GM12878 (cell line): ENCODE results near the gene IRAK2. TPM values are rescaled to one million over a fixed set of nuclear protein-coding genes. Genes with fewer than 3 reads are reported as not detected.

Experiments used
- ATAC-seq: fragments of 200-7000 bp; cut with Tn5 transposase; 3 replicates; pipeline ENCODE4 v1.9.1; 2020; ENCODE audit warnings: mild to moderate bottlenecking, moderate library complexity
- BruUV-seq: library from RNA; stranded (reverse); fragments of 400-500 nt; replicated peaks from 2 replicates; lab custom pipeline; 2021; lab: Mats Ljungman, UMichigan
- CTCF ChIA-PET: fragments of 300-600 bp; sonication (Branson Sonifier 250); formaldehyde crosslinking; extraction: SDS; loops from one replicate; lab custom pipeline; 2021; ENCODE audit warnings: inconsistent platforms; lab: Yijun Ruan, JAX
- POLR2A ChIA-PET: fragments of 350-600 bp; formaldehyde crosslinking; extraction: SDS; loops from one replicate; lab custom pipeline; 2021; ENCODE audit warnings: inconsistent platforms; lab: Charles Lee
- RAD21 ChIA-PET: fragments of 300-600 bp; sonication (Branson Sonifier 250); formaldehyde crosslinking; loops from one replicate; lab custom pipeline; 2023; ENCODE audit warnings: antibody characterized with exemption; ENCODE audit not compliant: unreplicated experiment; lab: Charles Lee
- SMC1A ChIA-PET: fragments of 300-600 bp; sonication (Branson Sonifier 250); formaldehyde crosslinking; loops from one replicate; lab custom pipeline; 2023; ENCODE audit not compliant: unreplicated experiment, uncharacterized antibody; lab: Charles Lee
- DNase-seq: peaks from one replicate; pipeline ENCODE4 v3.0.0-alpha.2; 2011; ENCODE audit warnings: low read depth, low spot score
- FAIRE-seq: peaks from 3 replicates; lab custom pipeline; 2011; peaks lifted over from hg19 to GRCh38; lab: Jason Lieb, UNC
- H2AFZ ChIP-seq: 2 replicates; pipeline ENCODE4 v1.6.0; 2011; ENCODE audit warnings: low read depth, low read length, control low read depth; ENCODE audit not compliant: control insufficient read depth
- H3K27ac ChIP-seq: 2 replicates; pipeline ENCODE4 v1.5.1; 2011; ENCODE audit warnings: control low read depth; ENCODE audit not compliant: control insufficient read depth, insufficient read depth
- H3K27me3 ChIP-seq, 2 experiments: replicated peaks in 1 of 2; 2 replicates each; pipeline versions ENCODE4 v1.6.0 to v1.6.1; 2011; ENCODE audit warnings: low read length in 1 of 2; ENCODE audit not compliant: control insufficient read depth in 2 of 2, insufficient read depth in 2 of 2
- H3K36me3 ChIP-seq, 2 experiments: 2 replicates each; pipeline ENCODE4 v1.5.1; 2011; ENCODE audit warnings: low read length in 1 of 2; ENCODE audit not compliant: control insufficient read depth in 2 of 2, insufficient read depth in 2 of 2
- H3K4me1 ChIP-seq: 2 replicates; pipeline ENCODE4 v1.6.1; 2011; ENCODE audit warnings: mild to moderate bottlenecking, low read length, moderate library complexity, mixed read lengths; ENCODE audit not compliant: control insufficient read depth, insufficient read depth
- H3K4me2 ChIP-seq: 2 replicates; pipeline ENCODE4 v1.6.0; 2011; ENCODE audit warnings: control low read depth; ENCODE audit not compliant: control insufficient read depth, insufficient read depth
- H3K4me3 ChIP-seq: fragments of 200-600 bp; sonication (generic); 2 replicates; pipeline ENCODE4 v1.5.1; 2016
- H3K79me2 ChIP-seq: 2 replicates; pipeline ENCODE4 v1.6.0; 2011; ENCODE audit warnings: low read length; ENCODE audit not compliant: control insufficient read depth, insufficient read depth
- H3K9ac ChIP-seq: 2 replicates; pipeline ENCODE4 v1.8.0; 2011; ENCODE audit warnings: low read length, control low read depth, mixed read lengths; ENCODE audit not compliant: control insufficient read depth, insufficient read depth
- H3K9me3 ChIP-seq: replicated peaks from 3 replicates; pipeline ENCODE4 v1.5.1; 2011; ENCODE audit warnings: mild to moderate bottlenecking, low read length; ENCODE audit not compliant: control insufficient read depth, insufficient read depth
- H4K20me1 ChIP-seq: 2 replicates; pipeline ENCODE4 v1.6.0; 2011; ENCODE audit not compliant: control insufficient read depth, insufficient read depth
- IKZF1 ChIP-seq: fragments of 450-650 bp; conservative IDR thresholded peaks from 2 replicates; pipeline ENCODE4 v1.6.1; 2017; ENCODE audit warnings: antibody characterized with exemption, mild to moderate bottlenecking
- RUNX3 ChIP-seq: IDR thresholded peaks from 2 replicates; pipeline ENCODE4 v1.6.1; 2012; ENCODE audit warnings: low read length, inconsistent platforms
- YY1 ChIP-seq: IDR thresholded peaks from 2 replicates; pipeline ENCODE4 v1.6.1; 2011; ENCODE audit warnings: low read depth, mild to moderate bottlenecking, low read length
- WGBS: methylation state at CpG from one replicate; pipeline ENCODE4 v1.1.6; 2016; ENCODE audit warnings: low lambda C conversion rate; ENCODE audit not compliant: insufficient replicate concordance, insufficient coverage; ENCODE audit errors: missing lambda C conversion rate; 5-methylcytosine and 5-hydroxymethylcytosine counted together
- in situ Hi-C: fragments of 300-500 bp; cut with MboI; formaldehyde crosslinking; loops from 9 replicates; pipeline ENCODE4 v1.14.3; 2018; ENCODE audit warnings: mixed read lengths
- intact Hi-C: fragments of 100-400 bp; cut with micrococcal nuclease; formaldehyde crosslinking; loops from one replicate; pipeline ENCODE4 v1.14.2; 2022; ENCODE audit not compliant: unreplicated experiment
- polyA plus RNA-seq, 11 experiments: library from polyadenylated mRNA; depleted of rRNA in 4 of 11; unstranded in 6 of 11; stranded (reverse) in 5 of 11; fragments of >200 nt; fragmentation: Nextera tagmentation in 4 of 11; fragmentation: Illumina TruSeq in 1 of 11; extraction: Ambion mirVana in 4 of 11; extraction: Trizol in 1 of 11; gene quantifications; 1 replicate in 1 of 11; 2 replicates in 10 of 11; pipeline versions ENCODE4 v1.2.1 to v1.2.3, GENCODE V29; 2011 to 2016; ENCODE audit warnings: inconsistent platforms in 2 of 11, missing spikeins in 2 of 11, low read depth in 1 of 11
- total RNA-seq, 4 experiments: library from RNA; depleted of rRNA in 3 of 4; stranded (reverse); fragments of >200 nt in 3 of 4; fragmentation: Illumina TruSeq in 1 of 4; extraction: Trizol in 1 of 4; gene quantifications; 2 replicates each; pipeline versions ENCODE4 v1.2.1 to v1.2.3, GENCODE V29; 2013 to 2021
- TF ChIP-seq, protein P1 (sequence below): fragments of 450-650 bp; IDR thresholded peaks from 2 replicates; pipeline ENCODE4 v1.6.1; 2017; ENCODE audit warnings: low read depth, mild to moderate bottlenecking, moderate library complexity
- TF ChIP-seq, protein P2 (sequence below): fragments of 450-650 bp; IDR thresholded peaks from 2 replicates; pipeline ENCODE4 v1.6.1; 2017; ENCODE audit warnings: mild to moderate bottlenecking, low read depth, inconsistent platforms; ENCODE audit not compliant: poor library complexity, severe bottlenecking

Gene IRAK2
- total and polyA plus RNA-seq, 10 of the 15 experiments (the other 5 are each of a cell fraction or from before 2014, with no cell fraction given) = 0.48 to 5.7 (median 4.5) TPM

DNA sequence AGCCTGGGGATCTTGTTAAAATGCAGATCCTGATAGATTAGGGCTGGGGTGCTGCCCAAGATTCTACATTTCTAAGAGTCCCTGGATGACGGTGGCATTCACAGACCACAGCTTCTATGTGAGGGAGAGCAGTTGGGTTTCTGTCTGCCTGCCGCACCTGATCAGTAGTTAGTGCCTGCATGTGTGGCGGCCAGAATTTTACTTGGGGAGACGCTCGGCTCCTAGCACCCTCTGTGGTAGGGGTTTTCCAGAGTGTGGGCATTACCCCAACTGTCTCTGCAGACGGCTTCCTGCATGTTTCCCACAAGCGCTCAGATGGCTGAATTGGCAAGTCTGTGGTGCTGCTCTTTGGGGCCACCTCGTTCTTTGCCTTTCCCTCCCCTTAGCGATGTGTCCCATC is 119.8 kb downstream of the IRAK2 start:
- intact Hi-C loops = no loop called here
- H3K4me3 ChIP-seq = no peak overlapping the region
- H3K4me2 ChIP-seq = no peak overlapping the region
- no peaks in the 10 kb centered on the region for H3K27me3 ChIP-seq
- no peaks in the 10 kb centered on the region for H3K79me2 ChIP-seq
- no peak overlapping the region; the same call in 1 of the 2 replicates for H3K27ac ChIP-seq
- ATAC-seq = peak; percentile 87
- ChIA-PET CTCF (no interaction called here), RAD21 (interaction anchor here (1.3 kb wide), 1 partner anchor 9 kb away, joined by 8 read pairs; the partner anchor contains the start of gene GHRL), SMC1A (interaction anchor here (1.2 to 3.9 kb wide), 2 partner anchors 8 to 38 kb away, joined by 4 to 13 read pairs; partner anchors contain the start of gene GHRL), POLR2A (interaction anchor here (0.8 to 1.2 kb wide), 4 partner anchors 8 to 21 kb away, joined by 3 to 6 read pairs (median 4); partner anchors contain the start of gene GHRL)
- peaks cover 7% of the 10 kb centered on the region; the same call in 1 of the 2 replicates for H3K4me1 ChIP-seq
- WGBS = 19% methylated on average over 9 of the region's 9 CpGs
- DNase-seq = peak; percentile 39
- BruUV-seq = no TSS peak
- no peaks in the 10 kb centered on the region for H4K20me1 ChIP-seq
- H2AFZ ChIP-seq = no peak overlapping the region
- peaks cover 17 to 27% of the 10 kb centered on the region in 2 experiments for H3K36me3 ChIP-seq
- FAIRE-seq = no peak
- H3K9ac ChIP-seq = no peak overlapping the region
- TF ChIP-seq, protein P1, sequence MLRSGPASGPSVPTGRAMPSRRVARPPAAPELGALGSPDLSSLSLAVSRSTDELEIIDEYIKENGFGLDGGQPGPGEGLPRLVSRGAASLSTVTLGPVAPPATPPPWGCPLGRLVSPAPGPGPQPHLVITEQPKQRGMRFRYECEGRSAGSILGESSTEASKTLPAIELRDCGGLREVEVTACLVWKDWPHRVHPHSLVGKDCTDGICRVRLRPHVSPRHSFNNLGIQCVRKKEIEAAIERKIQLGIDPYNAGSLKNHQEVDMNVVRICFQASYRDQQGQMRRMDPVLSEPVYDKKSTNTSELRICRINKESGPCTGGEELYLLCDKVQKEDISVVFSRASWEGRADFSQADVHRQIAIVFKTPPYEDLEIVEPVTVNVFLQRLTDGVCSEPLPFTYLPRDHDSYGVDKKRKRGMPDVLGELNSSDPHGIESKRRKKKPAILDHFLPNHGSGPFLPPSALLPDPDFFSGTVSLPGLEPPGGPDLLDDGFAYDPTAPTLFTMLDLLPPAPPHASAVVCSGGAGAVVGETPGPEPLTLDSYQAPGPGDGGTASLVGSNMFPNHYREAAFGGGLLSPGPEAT = 0 out of 2 replicates have a peak, but pooled peaks have one; percentile 34
- peak; percentile 33; the same call in 1 of the 2 replicates for TF ChIP-seq IKZF1
- 0 out of 2 replicates have a peak, but pooled peaks have one; percentile 20 for TF ChIP-seq RUNX3
- TF ChIP-seq, protein P2, sequence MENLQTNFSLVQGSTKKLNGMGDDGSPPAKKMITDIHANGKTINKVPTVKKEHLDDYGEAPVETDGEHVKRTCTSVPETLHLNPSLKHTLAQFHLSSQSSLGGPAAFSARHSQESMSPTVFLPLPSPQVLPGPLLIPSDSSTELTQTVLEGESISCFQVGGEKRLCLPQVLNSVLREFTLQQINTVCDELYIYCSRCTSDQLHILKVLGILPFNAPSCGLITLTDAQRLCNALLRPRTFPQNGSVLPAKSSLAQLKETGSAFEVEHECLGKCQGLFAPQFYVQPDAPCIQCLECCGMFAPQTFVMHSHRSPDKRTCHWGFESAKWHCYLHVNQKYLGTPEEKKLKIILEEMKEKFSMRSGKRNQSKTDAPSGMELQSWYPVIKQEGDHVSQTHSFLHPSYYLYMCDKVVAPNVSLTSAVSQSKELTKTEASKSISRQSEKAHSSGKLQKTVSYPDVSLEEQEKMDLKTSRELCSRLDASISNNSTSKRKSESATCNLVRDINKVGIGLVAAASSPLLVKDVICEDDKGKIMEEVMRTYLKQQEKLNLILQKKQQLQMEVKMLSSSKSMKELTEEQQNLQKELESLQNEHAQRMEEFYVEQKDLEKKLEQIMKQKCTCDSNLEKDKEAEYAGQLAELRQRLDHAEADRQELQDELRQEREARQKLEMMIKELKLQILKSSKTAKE = peak; percentile 13
- TF ChIP-seq YY1 = no peak
- TF ChIP-seq, all 136 proteins: peak for 4
- no peaks in the 10 kb centered on the region for H3K9me3 ChIP-seq
- in situ Hi-C loops = no loop called here
